Muscle of leg (tissue), 11 donors: ENCODE results near the gene INO80C. TPM values are rescaled to one million over a fixed set of nuclear protein-coding genes. Genes with fewer than 3 reads are reported as not detected.
"Not testable (repeated sequence)": the region's sequence is repeated elsewhere in the genome, so short reads cannot be mapped to it uniquely, and the experiment has no call there.

Experiments
- DNase-seq: peaks from one replicate; pipeline ENCODE4 v3.0.0; 2013
- H3K27ac ChIP-seq: one replicate; pipeline ENCODE4 v1.5.1; 2013; ENCODE audit warnings: mild to moderate bottlenecking, low read length, control low read depth
- H3K27me3 ChIP-seq: one replicate; pipeline ENCODE4 v1.6.1; 2013; ENCODE audit warnings: low read length; ENCODE audit not compliant: control insufficient read depth, insufficient read depth
- H3K36me3 ChIP-seq: one replicate; pipeline ENCODE4 v1.6.1; 2013; ENCODE audit warnings: low read length; ENCODE audit not compliant: control insufficient read depth, insufficient read depth
- H3K4me1 ChIP-seq: one replicate; pipeline ENCODE4 v1.6.1; 2013; ENCODE audit warnings: low read length; ENCODE audit not compliant: control insufficient read depth, insufficient read depth
- H3K4me3 ChIP-seq: one replicate; pipeline ENCODE4 v1.5.1; 2013; ENCODE audit warnings: low read length, control low read depth
- H3K9me3 ChIP-seq: replicated peaks from 2 replicates; pipeline ENCODE4 v1.6.1; 2013; ENCODE audit warnings: low read depth, low read length; ENCODE audit not compliant: control insufficient read depth
- WGBS: methylation state at CpG from one replicate; pipeline ENCODE4 v1.1.5; 2013; ENCODE audit warnings: missing lambda C conversion rate; ENCODE audit not compliant: insufficient coverage; 5-methylcytosine and 5-hydroxymethylcytosine counted together
- polyA plus RNA-seq, 8 donors: library from polyadenylated mRNA; unstranded; fragments of 120-200 nt; gene quantifications; one replicate each; pipeline versions ENCODE4 v1.2.1 to v1.2.3, GENCODE V29; 2013; ENCODE audit warnings: inconsistent platforms in 1 of 8, low replicate concordance in 1 of 8; ENCODE audit not compliant: insufficient read length in 8 of 8, insufficient read depth in 1 of 8
- total RNA-seq: library from RNA; stranded (reverse); fragments of 120-200 nt; gene quantifications from one replicate; pipeline ENCODE4 v1.2.4, GENCODE V29; 2013

Gene INO80C
- total and polyA plus RNA-seq, 9 donors = 5.4 to 33.4 (median 24.8) TPM

DNA sequence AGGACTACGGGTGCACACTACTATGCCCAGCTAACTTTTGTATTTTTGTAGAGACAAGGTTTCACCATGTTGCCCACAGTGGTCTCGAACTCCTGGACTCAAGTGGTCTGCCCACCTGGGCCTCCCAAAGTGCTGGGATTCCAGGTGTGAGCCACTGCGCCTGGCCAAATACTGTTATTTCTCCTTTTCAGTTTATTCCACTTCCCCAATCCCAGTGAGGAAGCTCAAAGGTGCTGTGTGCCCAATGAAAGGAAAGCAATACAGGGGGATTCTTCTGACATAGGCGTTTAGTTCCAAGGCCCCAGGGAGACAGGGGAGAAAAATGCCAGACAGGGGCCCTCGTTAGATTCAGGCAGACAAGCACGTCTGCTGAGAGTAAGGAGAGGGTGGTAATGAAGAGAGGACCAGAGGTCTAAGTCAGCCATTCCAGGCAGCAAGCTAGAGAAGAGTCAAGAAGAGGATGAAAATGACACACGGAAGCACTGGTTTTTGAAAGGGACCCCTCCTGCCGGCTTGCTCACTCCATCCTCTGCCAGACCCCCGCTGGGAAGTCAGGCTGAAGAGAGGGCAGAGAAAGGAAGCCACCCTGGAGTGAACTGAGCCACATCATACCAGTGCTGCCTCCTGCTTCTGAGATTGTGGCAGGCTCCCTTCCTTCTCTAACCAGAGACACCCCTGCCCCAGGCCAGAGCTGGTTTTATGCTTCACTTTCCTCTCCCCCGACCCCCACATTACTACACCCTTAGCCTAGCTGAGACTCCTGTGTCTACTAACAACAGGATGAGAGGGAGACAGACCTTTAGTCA is 6.7 kb downstream of the INO80C start:
- H3K4me3 ChIP-seq = no peak overlapping the region
- DNase-seq = no peak
- H3K4me1 ChIP-seq = peaks cover 3% of the 10 kb centered on the region
- no peaks in the 10 kb centered on the region for H3K36me3 ChIP-seq
- WGBS = 36% methylated on average over 5 of the region's 10 CpGs
- no peak overlapping the region for H3K27ac ChIP-seq
- no peaks in the 10 kb centered on the region for H3K9me3 ChIP-seq
- no peaks in the 10 kb centered on the region for H3K27me3 ChIP-seq

DNA sequence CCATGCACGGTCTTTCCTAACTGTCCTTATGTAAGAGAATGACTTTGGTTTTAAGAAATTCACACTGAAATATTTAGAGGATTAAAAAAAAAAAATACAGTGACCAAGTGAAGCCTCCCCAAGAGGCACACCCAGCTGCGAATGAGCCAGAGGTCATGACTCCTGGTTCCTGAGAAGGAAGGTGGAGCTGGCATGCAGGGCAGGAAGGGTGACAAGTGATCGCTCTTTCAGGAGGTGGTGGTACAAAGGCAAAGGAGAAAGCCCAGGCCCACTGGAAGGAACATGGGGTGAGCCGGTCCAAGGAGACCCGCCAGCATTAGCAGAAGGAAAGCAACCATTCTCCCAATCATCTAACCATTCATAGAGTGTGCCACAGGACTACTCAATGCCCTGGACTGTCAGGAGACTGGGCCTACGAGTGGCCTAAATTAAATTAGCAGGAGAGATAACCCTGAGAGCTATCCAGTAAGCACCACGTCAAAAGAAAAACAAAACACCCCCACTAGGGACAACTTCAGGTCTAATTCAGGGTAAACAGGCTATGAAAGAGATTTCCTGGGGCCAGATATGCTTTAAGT is 7.8 kb downstream of the INO80C start:
- peaks cover 3% of the 10 kb centered on the region for H3K4me1 ChIP-seq
- H3K27me3 ChIP-seq = no peaks in the 10 kb centered on the region
- H3K4me3 ChIP-seq = no peak overlapping the region
- 60% methylated on average over 1 of the region's 7 CpGs for WGBS
- H3K27ac ChIP-seq = no peak overlapping the region
- no peaks in the 10 kb centered on the region for H3K9me3 ChIP-seq
- DNase-seq = no peak
- H3K36me3 ChIP-seq = no peaks in the 10 kb centered on the region

DNA sequence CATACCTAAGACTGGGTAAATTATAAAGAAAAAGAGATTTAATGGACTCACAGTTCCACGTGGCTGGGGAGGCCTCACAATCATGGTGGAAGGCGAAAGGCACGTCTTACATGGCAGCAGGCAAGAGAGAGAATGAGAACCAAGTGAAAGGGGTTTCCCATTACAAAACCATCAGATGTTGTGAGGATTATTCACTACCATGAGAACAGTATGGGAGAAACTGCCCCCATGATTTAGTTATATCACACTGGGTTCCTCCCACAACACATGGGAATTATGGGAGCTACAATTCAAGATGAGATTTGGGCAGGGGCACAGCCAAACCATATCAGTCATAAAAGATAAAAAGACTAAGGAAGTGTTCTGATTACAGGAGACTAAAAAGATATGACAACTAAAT is 8.5 kb downstream of the INO80C start:
- not testable (repeated sequence) for H3K4me1 ChIP-seq, H3K27me3 ChIP-seq, H3K4me3 ChIP-seq, H3K9me3 ChIP-seq, H3K27ac ChIP-seq, DNase-seq, H3K36me3 ChIP-seq
- no CpG with 5 or more reads among the region's 3 CpGs for WGBS

GRCh38 chr18:35488396-35488795 is 9.4 kb downstream of the INO80C start:
- not testable (repeated sequence) for H3K4me1 ChIP-seq, H3K4me3 ChIP-seq, DNase-seq, H3K27me3 ChIP-seq, H3K36me3 ChIP-seq, H3K9me3 ChIP-seq, H3K27ac ChIP-seq
- 83% methylated on average over 1 of the region's 2 CpGs for WGBS

DNA sequence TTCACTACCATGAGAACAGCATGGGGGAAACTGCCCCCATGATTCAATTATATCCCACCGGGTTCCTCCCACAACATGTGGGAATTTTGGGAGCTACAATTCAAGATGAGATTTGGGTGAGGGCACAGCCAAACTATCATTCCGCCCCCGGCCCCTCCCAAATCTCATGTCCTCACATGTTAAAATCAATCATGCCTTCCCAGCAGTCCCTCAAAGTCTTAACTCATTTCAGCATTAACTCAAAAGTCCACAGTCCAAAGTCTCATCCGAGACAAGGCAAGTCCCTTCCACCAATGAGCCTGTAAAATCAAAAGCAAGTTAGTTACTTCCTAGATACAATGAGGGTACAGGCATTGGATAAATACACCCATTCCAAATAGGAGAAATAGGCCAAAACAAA is 10.2 kb downstream of the INO80C start:
- not testable (repeated sequence) for H3K27me3 ChIP-seq, H3K4me1 ChIP-seq
- whole genome bisulfite sequencing = 79% methylated on average over 2 of the region's 4 CpGs

DNA sequence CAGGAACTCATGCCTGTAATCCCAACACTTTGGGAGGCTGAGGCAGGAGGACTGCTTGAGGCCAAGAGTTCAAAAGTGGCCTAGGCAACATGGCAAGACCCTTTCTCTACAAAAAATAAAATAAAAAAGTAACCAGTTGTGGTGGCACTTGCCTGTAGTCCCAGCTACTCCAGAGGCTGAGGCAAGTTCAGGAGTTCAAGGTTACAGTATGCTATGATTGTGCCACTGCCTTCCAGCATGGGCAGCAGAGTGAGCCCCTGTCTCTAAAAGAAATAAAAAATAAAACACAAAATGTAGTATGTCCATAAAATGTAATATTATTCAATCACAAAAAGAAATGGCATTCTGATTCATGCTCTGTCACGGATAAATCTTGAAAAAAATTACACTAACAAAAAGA is 11.9 kb downstream of the INO80C start:
- no peaks in the 10 kb centered on the region for H3K27me3 ChIP-seq
- peaks cover under 1% of the 10 kb centered on the region for H3K4me1 ChIP-seq
- no peaks in the 10 kb centered on the region for H3K36me3 ChIP-seq
- no peaks in the 10 kb centered on the region for H3K9me3 ChIP-seq
- no peak for DNase-seq
- WGBS = no CpG with 5 or more reads among the region's 1 CpG
- no peak overlapping the region for H3K27ac ChIP-seq
- no peak overlapping the region for H3K4me3 ChIP-seq

More for the DNA sequence above, 10.2 kb downstream of the INO80C start:
- H3K9me3 ChIP-seq, DNase-seq, H3K27ac ChIP-seq, H3K36me3 ChIP-seq, H3K4me3 ChIP-seq: not testable (repeated sequence)

DNA sequence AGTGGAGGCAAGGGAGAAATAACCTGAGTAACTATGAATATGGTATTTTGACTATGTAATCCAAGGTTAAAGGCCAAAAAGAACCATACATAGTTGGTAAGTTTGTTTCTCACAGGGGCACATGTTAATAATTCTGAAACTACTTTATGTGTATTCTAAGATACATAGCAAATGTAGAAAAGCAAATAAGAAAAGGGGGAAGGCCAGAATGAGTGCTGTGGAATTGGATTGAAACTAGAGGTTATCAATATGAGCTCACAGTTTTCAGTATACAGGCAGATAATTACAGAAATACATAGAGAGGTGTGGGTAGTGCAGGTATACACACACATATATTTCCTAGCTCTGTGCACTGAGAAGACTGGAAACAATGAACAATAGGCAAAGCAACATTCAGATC is 13.7 kb downstream of the INO80C start:
- Histone ChIP-seq H3K27ac (no peak overlapping the region), H3K4me1 (no peaks in the 10 kb centered on the region), H3K9me3 (no peaks in the 10 kb centered on the region), H3K4me3 (no peak overlapping the region), H3K36me3 (no peaks in the 10 kb centered on the region), H3K27me3 (no peaks in the 10 kb centered on the region)
- no peak for DNase-seq

DNA sequence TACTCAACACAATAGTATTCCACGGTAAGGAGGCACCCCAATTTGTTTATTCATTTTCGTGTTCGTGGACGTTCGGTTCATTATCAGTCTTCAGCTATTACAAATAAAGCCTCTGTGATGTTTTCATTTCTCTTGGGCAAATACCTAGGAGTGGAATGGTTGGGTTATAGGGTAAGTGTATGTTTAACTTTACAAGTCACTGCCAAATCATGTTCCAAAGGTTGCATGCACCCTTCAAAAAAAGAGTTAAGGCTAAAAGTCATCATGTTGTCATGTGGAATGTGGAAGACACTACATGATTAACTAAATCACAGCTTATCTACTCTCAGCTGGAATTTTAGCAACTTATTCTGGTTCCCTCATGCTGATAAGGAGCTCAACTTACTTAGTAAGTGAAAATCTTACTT is 15.8 kb downstream of the INO80C start:
- Histone ChIP-seq H3K4me3 (no peak overlapping the region), H3K36me3 (no peaks in the 10 kb centered on the region), H3K9me3 (no peaks in the 10 kb centered on the region), H3K4me1 (no peaks in the 10 kb centered on the region), H3K27me3 (no peaks in the 10 kb centered on the region), H3K27ac (no peak overlapping the region)
- no peak for DNase-seq
- WGBS = no CpG with 5 or more reads among the region's 5 CpGs

GRCh38 chr18:35479911-35480586 is 17.7 kb downstream of the INO80C start:
- Histone ChIP-seq H3K36me3 (no peaks in the 10 kb centered on the region), H3K27ac (no peak overlapping the region), H3K27me3 (no peaks in the 10 kb centered on the region), H3K4me1 (no peaks in the 10 kb centered on the region), H3K4me3 (no peak overlapping the region), H3K9me3 (no peaks in the 10 kb centered on the region)
- no peak for DNase-seq
- 83% methylated on average over 1 of the region's 1 CpG for WGBS

DNA sequence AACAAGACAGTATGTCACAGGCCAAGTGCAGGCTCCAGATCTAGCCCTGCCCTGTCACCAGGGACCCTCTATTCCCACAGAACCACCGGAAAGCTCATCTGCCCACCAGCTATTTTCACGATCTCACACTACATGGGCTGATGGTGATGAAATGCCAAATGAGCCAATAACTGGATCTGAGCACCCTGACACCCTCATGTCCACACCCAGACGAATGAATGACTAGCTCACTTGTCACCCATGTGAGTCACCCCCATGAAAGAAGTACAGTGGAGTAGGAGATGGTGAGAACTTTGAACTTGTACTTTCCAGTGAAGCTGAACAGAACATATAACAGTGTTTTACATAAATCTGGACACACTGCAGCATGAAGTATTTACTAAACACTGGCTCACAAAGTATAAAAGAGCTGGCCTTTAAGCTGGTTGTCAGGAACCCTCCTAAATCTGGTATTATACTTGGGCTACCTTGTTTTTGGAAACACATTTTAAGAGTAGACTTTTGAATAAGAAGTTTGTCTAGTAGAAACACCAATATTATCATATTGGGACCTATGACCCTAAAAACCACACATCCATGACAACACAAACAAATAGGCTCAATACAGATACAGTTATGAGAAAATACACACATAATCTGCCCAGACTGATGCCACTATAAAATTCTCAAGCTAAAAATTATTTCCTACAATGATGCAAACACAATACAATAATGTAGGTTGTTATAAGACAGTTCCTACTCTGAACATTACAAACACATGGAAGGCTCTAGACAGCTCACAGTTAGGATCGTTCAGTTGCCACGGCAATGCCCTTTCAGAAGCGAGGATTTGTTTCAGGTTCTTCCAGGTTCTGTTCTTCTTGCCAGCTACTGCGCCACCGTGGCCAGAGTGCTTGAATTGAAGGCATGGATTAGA is 19.0 kb downstream of the INO80C start:
- H3K27me3 ChIP-seq = no peaks in the 10 kb centered on the region
- no peak for DNase-seq
- WGBS = 83% methylated on average over 3 of the region's 8 CpGs
- H3K36me3 ChIP-seq = no peaks in the 10 kb centered on the region
- no peaks in the 10 kb centered on the region for H3K9me3 ChIP-seq
- no peaks in the 10 kb centered on the region for H3K4me1 ChIP-seq
- no peak overlapping the region for H3K4me3 ChIP-seq
- H3K27ac ChIP-seq = no peak overlapping the region
